K562 (cell line): ENCODE results near the gene SEC61A1. TPM values are rescaled to one million over a fixed set of nuclear protein-coding genes. Genes with fewer than 3 reads are reported as not detected.

ENCODE experiments used
- ARID3B ChIP-seq: fragments of 250-450 bp; sonication (Bioruptor Pico); IDR thresholded peaks from 2 replicates; pipeline ENCODE4 v1.4.0; 2020; ENCODE audit warnings: borderline replicate concordance
- CEBPB ChIP-seq: fragments of 450-650 bp; IDR thresholded peaks from 2 replicates; pipeline ENCODE4 v1.6.1; 2016; ENCODE audit warnings: missing genetic modification characterization, missing compliant biosample characterization
- CREBBP ChIP-seq: IDR thresholded peaks from one replicate; pipeline ENCODE4 v1.6.1; 2012; ENCODE audit warnings: low read depth, mild to moderate bottlenecking, control low read depth, inconsistent platforms, low read length
- GTF2A2 ChIP-seq: IDR thresholded peaks from 2 replicates; pipeline ENCODE4 v1.6.1; 2016; ENCODE audit warnings: mild to moderate bottlenecking, missing genetic modification characterization, missing compliant biosample characterization
- HDAC1 ChIP-seq, 2 experiments: fragments of 450-650 bp; IDR thresholded peaks; 2 replicates each; pipeline ENCODE4 v1.6.1; 2016 to 2017; ENCODE audit warnings: inconsistent platforms in 1 of 2, mild to moderate bottlenecking in 1 of 2, moderate library complexity in 1 of 2
- HES1 ChIP-seq: fragments of 450-650 bp; IDR thresholded peaks from 2 replicates; pipeline ENCODE4 v1.6.1; 2016; ENCODE audit warnings: low read depth, mild to moderate bottlenecking, moderate library complexity
- JUND ChIP-seq, 2 experiments: IDR thresholded peaks; 2 replicates in 1 of 2; 3 replicates in 1 of 2; pipeline ENCODE4 v1.6.1; 2011; ENCODE audit warnings: borderline replicate concordance in 2 of 2, low read depth in 2 of 2, low read length in 2 of 2, improper control_type of control experiment in 1 of 2, missing biosample characterization in 1 of 2, missing genetic modification characterization in 1 of 2, missing genetic modification reagents in 1 of 2
- POLR2B ChIP-seq: fragments of 450-650 bp; IDR thresholded peaks from 2 replicates; pipeline ENCODE4 v1.6.1; 2018; ENCODE audit warnings: low read depth; ENCODE audit not compliant: partially characterized antibody
- RCOR1 ChIP-seq, 2 experiments: IDR thresholded peaks; 2 replicates each; pipeline ENCODE4 v1.6.1; 2012; ENCODE audit warnings: low read depth in 2 of 2, low read length in 2 of 2, borderline replicate concordance in 1 of 2, improper control_type of control experiment in 1 of 2
- TEAD2 ChIP-seq: fragments of 450-650 bp; IDR thresholded peaks from 2 replicates; pipeline ENCODE4 v1.6.1; 2016; ENCODE audit warnings: missing genetic modification characterization, control low read depth, missing compliant biosample characterization
- TFE3 ChIP-seq: fragments of 450-650 bp; formaldehyde crosslinking; IDR thresholded peaks from 2 replicates; pipeline ENCODE4 v1.4.0; 2020; ENCODE audit warnings: mild to moderate bottlenecking, mixed read lengths
- ZNF584 ChIP-seq: fragments of 200-800 bp; sonication (Bioruptor generic); IDR thresholded peaks from 2 replicates; pipeline ENCODE4 v1.6.1; 2016; ENCODE audit warnings: low read depth, mild to moderate bottlenecking, missing genetic modification characterization, missing compliant biosample characterization
- ZNF778 ChIP-seq: fragments of 450-650 bp; formaldehyde crosslinking; IDR thresholded peaks from 2 replicates; pipeline ENCODE4 v1.4.0; 2020; ENCODE audit warnings: mild to moderate bottlenecking, moderate library complexity
- polyA plus RNA-seq, 8 experiments: library from polyadenylated mRNA; depleted of rRNA in 4 of 8; stranded (reverse) in 5 of 8; unstranded in 3 of 8; fragments of >200 nt; fragmentation: Nextera tagmentation in 2 of 8; fragmentation: Illumina TruSeq in 1 of 8; extraction: Ambion mirVana in 2 of 8; extraction: Trizol in 1 of 8; gene quantifications; 2 replicates each; pipeline versions ENCODE4 v1.2.1 to v1.2.3, GENCODE V29; 2011 to 2014; ENCODE audit warnings: inconsistent platforms in 1 of 8, missing spikeins in 1 of 8
- total RNA-seq, 7 experiments: library from RNA; depleted of rRNA in 6 of 7; stranded (reverse); fragments of >200 nt in 6 of 7; fragmentation: Illumina TruSeq in 2 of 7; extraction: Trizol in 2 of 7; gene quantifications; 2 replicates each; pipeline versions ENCODE4 v1.2.1 to v1.2.3, GENCODE V29; 2011 to 2021; ENCODE audit warnings: low replicate concordance in 1 of 7

SEC61A1 gene
- total and polyA plus RNA-seq, 9 of the 15 experiments (the other 6 are each of a cell fraction or from before 2014, with no cell fraction given), result 1.9 to 140 (median 79.1) TPM

GRCh38 chr3:128009952-128010846, 42.0 kb upstream of the SEC61A1 start (continued):
- TF ChIP-seq TEAD2 (no peak), ZNF778 (CRISPR knock-in tag) (no peak), TFE3 (CRISPR knock-in tag) (no peak), POLR2B (no peak), RCOR1 (IDR thresholded peaks at IDR 0.05; ENCODE audit: borderline replicate concordance in 1 of 2, low read depth in 2 of 2, low read length in 2 of 2) (peak in 1 of 2 experiments; percentile 90; a peak in 2 of 4 replicates), JUND (IDR thresholded peaks at IDR 0.05; ENCODE audit: borderline replicate concordance, low read depth, low read length) (peak; percentile 83), JUND (tag; IDR thresholded peaks at IDR 0.05; ENCODE audit: borderline replicate concordance, low read depth, low read length) (peak; percentile 53; the same call in 1 of the 3 replicates), HDAC1 (IDR thresholded peaks at IDR 0.05) (no peak), CEBPB (peak; percentile 93), CREBBP (no peak), HES1 (peak; percentile 77), ZNF584 (CRISPR knock-in tag) (peak; percentile 20; the same call in 1 of the 2 replicates), ARID3B (CRISPR knock-in tag) (no peak), GTF2A2 (no peak)
